GM21381 (cell line): ENCODE results near the gene RAD18.

Source experiments
- ATAC-seq: cut with Tn5 transposase; IDR thresholded peaks from one replicate; pipeline ENCODE4 v1.9.1; 2021; ENCODE audit warnings: mild to moderate bottlenecking, moderate library complexity; ENCODE audit not compliant: unreplicated experiment

The RAD18 gene

GRCh38 chr3:8966820-8967348, 3.6 kb upstream of the RAD18 start:
- no peak for ATAC-seq

GRCh38 chr3:8966150-8966819, 3.0 kb upstream of the RAD18 start:
- ATAC-seq: no peak

DNA sequence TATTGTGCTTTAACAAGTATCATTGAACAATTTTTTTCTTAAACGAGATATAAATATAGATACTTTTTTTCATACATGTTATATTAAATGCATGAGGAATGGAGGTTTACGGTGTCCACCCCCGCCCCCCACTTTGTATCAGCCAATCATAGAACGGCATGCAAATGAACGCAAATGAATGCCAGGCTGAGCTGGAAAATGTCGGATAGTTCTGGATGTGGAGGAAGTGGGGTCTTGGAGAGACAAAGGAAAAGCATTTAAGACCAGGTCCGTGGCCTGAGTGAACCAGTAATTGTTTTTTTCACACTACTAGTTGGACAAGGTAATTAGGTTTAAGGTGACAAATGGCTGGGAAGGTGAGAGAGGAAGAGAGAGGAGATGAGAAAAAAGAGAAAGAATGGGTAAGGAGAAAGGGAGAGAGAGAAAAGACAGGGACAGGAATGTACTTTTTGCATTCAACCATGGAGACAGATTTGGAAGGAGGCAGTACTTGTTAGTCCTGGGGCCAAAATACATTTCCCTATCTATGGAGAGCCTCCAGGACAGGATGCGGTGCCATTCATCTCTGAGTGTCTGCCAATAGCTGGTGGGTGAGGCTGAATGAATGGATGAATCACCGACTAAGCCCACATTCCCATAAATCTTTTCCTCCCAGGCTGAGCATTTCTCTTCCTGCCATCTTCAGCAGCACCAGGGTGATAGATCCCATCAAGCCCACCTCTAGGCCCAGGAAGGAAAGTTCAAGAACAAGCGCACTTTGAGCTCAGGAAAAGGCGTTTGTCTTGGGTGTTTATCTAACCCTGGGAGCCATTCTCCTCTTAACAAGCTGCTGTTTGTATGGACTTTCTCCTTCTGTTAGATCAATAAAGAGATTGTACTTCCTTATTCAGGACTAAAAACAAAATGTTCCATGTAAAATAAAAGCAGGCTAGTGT, 1.4 kb upstream of the RAD18 start:
- no peak for ATAC-seq

DNA sequence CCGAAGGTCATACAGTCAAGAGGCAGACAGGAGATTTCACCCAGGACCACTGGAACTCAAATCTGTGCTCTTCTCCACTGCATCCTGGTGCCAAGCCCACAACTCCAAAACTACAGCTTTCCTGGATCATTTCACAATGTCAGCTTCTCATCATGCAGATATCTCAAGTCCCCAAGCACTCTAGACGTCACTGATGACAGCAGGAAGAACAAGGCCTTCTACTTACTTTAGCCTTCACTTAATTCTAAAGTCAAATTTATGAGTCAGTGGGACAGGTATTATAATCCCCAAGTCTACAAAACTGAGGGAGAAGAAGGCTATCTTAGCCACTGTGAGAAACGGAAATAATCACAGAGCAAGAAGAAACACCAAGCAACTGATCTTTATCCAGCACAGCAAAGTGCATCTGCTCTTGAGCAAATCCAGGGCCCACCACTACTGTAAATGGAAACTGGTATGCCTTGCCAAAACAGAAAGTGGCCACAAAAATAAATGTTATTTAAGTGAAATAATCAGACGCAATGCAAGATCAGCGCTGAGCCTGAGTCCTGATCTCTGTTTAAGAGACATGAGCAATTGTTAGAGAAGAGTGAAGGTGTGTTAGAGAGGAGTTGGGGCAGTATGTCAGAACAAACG, 928 bp downstream of the RAD18 start:
- ATAC-seq: no peak

- ATAC-seq: no peak
These were observed 3.6 kb downstream of the RAD18 start for GRCh38 chr3:8959668-8960067.

- ATAC-seq: peak; percentile 86
These were observed 8.1 kb downstream of the RAD18 start for GRCh38 chr3:8954938-8955763.

DNA sequence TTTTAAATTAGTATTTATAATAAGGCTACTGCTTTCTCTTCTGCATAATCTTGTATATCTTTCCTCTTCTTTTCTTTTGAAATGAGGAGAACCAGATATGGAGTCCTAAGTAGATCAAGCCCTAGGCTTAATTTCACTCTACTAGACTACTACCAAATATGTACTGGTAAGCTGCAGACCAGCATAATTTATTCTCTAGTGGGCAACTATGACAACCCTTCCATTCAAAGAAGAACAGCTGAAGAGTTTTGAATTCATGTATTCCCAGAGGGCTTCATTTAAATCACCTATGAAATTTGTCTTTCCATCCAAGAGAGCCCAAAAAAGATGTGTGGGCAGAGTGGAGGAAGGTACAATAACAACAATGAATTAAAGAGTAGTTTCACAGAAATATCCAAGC, 10.0 kb downstream of the RAD18 start:
- no peak for ATAC-seq

DNA sequence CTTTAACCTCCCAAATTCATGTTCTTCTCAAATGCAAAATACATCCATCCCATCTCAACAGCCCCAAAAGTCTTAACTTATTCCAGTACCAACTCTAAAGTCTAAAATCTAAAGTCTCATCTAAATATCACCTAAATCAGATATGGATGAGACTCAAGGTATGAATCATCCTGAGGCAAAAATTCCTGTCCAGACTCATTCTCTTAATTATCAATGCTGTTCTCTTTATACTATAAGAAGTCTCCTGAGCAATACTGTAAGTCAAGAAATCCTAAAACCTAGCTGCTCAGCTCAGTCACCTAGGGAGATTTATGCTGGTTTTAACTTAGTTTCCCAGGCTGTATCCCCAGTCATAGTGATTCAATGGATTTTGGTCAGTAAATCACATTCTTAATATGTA, 11.1 kb downstream of the RAD18 start:
- no peak for ATAC-seq

GRCh38 chr3:8945890-8946600, 17.2 kb downstream of the RAD18 start:
- no peak for ATAC-seq

- ATAC-seq: no peak
These were observed 20.4 kb downstream of the RAD18 start for GRCh38 chr3:8942746-8943488.

GRCh38 chr3:8942115-8942514, 21.2 kb downstream of the RAD18 start:
- no peak for ATAC-seq

DNA sequence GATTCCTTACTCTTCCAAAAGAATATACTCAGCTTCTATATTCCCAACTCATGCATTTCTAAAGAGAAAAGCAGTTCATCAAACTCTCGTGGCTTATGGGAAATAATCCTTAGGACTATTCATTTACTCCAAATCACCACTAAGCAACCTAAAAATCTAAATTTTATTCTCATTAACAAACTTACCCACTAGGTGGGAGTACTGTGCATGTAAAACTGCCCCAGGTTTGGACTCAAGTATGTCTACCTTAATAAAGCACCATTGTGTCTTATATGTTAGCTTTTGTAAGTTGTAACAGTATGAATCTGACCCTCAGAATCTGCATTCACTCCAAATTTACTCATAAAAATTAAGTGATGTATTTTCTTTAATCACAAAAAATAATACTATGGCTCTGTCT, 25.3 kb downstream of the RAD18 start:
- peak; percentile 64 for ATAC-seq

DNA sequence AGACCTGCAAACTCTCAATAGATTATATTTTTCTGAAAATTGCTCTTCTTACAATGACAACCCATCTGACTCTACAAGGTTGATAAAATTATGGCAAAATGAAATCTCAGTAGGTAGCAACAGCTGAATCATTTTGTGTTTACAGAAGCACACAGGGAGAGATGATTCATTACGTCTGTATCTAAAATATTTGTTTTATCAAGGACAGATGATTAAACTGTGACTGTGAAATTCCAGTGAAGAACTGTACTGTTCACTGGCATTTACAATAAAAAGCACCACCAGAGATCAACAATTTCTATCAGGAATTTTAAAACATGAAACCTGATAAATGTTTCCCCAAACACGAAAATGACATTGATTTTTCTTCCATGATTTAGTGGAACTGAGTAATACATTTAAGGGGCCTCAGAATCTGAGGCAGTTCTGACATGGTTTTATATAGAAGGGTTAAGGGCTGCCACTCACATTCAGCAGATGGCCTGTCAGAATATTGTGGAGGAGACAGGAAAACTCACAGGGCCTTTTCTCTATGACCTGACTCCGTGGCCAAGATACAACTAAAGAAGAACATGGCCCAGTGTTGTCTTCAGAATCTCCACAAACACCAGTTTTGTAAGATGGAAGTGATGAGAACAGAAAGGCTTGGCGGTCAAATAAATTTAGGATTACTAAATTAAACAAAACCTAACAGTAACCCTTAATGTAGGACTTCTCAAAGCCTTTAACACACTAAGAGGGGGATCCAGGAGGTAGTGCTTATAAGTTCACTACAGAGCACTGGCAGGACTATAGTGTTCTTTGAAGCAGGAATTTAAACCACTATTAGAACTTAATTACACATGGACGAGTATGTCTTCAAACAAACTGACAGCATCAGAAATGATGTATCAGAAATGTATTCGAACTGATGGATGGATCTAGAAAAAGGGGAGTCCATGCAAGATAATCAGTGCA, 25.9 kb downstream of the RAD18 start:
- ATAC-seq: no peak

GRCh38 chr3:8932507-8932906, 30.8 kb downstream of the RAD18 start:
- no peak for ATAC-seq

DNA sequence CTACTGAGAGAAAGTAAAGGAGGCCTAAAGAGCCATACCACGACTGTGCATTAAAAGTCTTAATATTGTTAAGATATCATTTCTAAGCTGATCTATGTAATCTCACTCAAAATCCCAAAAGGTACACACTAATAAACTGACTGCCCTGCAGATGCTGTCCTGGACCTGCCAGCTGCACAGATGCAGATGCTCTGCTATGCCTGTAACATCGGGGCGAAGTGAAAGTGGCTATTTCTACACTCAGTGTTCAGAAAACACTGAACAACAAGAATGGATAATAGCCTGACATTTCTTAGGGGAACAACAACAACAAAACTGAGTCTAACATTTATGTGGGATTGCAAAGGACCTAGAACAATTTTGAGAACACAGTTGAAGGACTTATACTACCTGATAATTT, 31.9 kb downstream of the RAD18 start:
- ATAC-seq: no peak

DNA sequence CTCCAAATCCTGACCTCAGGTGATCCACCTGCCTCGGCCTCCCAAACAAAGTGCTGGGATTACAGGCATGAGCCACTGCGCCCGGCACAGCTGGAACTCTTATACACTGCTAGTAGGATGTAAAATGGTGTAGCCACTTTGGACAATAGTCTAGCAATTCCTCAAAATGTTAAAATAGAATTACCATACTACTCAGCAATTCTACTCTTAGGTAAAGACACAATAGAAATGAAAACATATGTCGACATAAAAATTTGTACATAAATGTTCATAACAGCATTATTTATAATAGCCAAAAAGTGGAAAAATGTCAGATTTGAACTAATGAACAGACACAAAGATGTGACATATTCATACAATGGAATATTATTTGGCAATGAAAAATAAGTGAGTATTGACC, 33.4 kb downstream of the RAD18 start:
- ATAC-seq: no peak

- no peak for ATAC-seq
These were observed 48.8 kb downstream of the RAD18 start for GRCh38 chr3:8914491-8914890.

DNA sequence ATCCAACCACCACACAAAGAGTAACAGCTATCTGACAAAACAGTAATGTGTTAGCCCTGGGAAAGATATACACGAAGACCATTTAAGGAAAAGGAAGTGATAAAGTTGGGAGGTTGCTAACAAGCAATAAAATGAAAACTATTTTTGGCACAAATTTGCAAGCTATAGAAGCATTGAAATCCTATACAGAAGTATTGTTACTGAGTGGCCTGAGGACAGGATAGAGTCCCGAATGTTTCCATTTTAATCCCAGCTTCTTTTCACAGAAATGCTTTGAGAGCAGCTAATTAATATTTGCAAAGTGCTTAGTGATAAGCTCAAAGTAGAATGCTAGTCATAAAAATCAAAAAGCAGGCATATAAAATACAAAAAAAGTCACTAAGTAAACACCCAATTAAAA, 51.5 kb downstream of the RAD18 start:
- no peak for ATAC-seq
